ENCODE data around the gene FAM107B. TPM values are rescaled to one million over a fixed set of nuclear protein-coding genes. Genes with fewer than 3 reads are reported as not detected.
A peak's percentile ranks its signal among the peaks of the same experiment; 100 is the strongest.

Gene FAM107B
- total RNA-seq, 1 experiment from 2014 or later = 41.3 TPM

DNA sequence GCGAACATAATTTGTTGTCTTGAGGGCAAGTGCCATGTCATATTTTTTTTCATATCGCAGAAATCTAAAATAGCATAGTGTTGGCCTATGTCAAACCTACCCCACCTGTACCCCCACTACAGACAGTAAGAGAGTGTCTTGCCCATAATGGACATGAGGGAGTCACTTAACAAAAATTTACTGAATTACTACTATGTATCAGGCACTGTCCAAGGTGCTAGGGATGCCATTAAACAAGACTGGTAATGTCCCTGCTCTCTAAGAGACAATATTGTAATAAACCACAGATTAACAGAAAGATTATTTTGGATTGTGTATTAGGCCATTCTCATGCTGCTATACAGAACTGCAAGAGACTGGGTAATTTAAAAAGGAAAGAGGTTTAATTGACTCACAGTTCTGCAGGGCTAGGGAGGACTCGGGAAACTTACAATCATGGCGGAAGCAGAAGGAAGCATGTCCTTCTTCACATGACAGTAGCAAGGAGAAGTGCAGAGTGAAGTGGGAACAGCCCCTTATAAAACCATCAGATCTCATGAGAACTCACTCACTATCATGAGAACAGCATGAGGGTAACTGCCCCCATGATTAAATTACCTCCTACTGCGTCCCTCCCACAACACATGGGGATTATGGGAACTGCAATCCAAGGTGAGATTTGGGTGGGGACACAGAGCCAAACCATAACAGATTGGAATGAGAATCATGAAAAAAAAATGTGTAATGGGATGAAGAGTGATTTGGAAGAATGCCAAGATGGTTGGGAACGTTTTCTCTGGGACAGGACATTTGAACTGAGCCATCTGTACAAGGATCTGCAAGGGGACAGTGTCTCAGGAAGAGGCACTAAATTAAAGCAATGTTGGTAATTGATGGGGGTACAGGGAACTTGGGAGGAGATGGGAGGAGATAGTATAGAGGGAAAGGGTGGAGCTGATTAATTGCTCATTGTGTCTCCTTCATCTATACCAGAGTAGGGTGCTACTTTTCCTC lies 108.5 kb downstream of the FAM107B start:
- intact Hi-C loops (cut with micrococcal nuclease) = no loop called here
- DNase-seq (ENCODE audit: unreplicated experiment) = peak; percentile 14
- no peak overlapping the region for H3K27ac Mint-ChIP-seq (ENCODE audit: low read depth, unreplicated experiment)
- no peaks in the 10 kb centered on the region for H3K27me3 Mint-ChIP-seq (ENCODE audit: insufficient read depth, unreplicated experiment)
- CTCF ChIA-PET = interaction anchor here (0.7 kb wide), 1 partner anchor 16 kb away, joined by 3 read pairs; no protein-coding TSS in a partner anchor
- peaks cover 9% of the 10 kb centered on the region for H3K9me3 Mint-ChIP-seq (ENCODE audit: unreplicated experiment)
- POLR2A ChIA-PET = interaction anchor here (0.8 to 1.5 kb wide), 4 partner anchors 11 to 78 kb away, joined by 3 to 5 read pairs (median 4); no protein-coding TSS in a partner anchor
- TF ChIP-seq, protein P1, sequence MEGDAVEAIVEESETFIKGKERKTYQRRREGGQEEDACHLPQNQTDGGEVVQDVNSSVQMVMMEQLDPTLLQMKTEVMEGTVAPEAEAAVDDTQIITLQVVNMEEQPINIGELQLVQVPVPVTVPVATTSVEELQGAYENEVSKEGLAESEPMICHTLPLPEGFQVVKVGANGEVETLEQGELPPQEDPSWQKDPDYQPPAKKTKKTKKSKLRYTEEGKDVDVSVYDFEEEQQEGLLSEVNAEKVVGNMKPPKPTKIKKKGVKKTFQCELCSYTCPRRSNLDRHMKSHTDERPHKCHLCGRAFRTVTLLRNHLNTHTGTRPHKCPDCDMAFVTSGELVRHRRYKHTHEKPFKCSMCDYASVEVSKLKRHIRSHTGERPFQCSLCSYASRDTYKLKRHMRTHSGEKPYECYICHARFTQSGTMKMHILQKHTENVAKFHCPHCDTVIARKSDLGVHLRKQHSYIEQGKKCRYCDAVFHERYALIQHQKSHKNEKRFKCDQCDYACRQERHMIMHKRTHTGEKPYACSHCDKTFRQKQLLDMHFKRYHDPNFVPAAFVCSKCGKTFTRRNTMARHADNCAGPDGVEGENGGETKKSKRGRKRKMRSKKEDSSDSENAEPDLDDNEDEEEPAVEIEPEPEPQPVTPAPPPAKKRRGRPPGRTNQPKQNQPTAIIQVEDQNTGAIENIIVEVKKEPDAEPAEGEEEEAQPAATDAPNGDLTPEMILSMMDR (IDR thresholded peaks at IDR 0.05; ENCODE audit: unreplicated experiment) = no peak
- peaks cover 7% of the 10 kb centered on the region for H3K36me3 Mint-ChIP-seq (ENCODE audit: insufficient read depth, unreplicated experiment)
- no peak overlapping the region for H3K4me3 Mint-ChIP-seq (ENCODE audit: unreplicated experiment)
- no TSS peak for BruUV-seq (replicated peaks)
- H3K4me1 Mint-ChIP-seq (ENCODE audit: insufficient read depth, unreplicated experiment) = peaks cover 23% of the 10 kb centered on the region

DNA sequence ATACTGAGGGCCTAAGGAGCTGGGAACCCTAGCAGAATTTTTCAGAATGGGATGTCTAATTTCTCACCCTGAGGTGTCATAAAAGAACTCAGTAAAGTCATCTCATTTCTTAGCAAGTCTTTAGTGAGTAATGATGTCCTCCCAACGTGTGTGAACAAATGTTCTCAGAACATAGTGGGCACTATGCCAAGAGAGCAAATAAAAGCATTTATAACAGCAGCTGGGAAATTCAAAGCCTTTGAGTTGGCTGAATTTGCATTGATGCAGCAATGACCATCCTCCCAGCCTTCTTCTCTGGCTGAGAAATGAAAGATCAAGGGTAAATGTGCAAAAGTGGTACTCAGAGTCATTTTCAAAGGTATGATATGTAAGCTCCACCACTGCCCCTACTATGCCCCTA lies 109.4 kb downstream of the FAM107B start:
- peak; percentile 68 for DNase-seq (ENCODE audit: unreplicated experiment)
- intact Hi-C loops (cut with micrococcal nuclease) = no loop called here

DNA sequence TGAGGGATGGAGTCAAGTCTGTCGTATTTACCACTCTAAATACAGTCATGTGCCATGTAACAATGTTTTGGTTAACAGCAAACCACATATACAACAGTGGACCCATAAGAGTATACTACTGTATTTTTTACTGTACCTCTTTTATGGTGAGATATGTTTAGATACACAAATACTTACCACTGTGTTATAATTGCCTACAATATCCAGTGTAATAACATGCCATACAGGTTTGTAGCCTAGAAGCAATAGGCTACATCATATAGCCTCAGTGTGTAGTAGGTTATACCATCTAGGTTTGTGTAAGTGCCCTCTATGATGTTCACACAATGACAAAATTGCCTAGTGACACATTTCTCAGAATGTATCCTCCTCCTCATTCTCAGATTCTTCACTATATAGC lies 110.4 kb downstream of the FAM107B start:
- H3K27ac Mint-ChIP-seq (ENCODE audit: low read depth, unreplicated experiment) = peak overlapping the region; percentile 44
- POLR2A ChIA-PET = interaction anchor here (0.8 to 1.5 kb wide), 3 partner anchors 10 to 59 kb away, joined by 3 to 5 read pairs (median 4); no protein-coding TSS in a partner anchor
- no TSS peak for BruUV-seq (replicated peaks)
- H3K4me1 Mint-ChIP-seq (ENCODE audit: insufficient read depth, unreplicated experiment) = peaks cover 23% of the 10 kb centered on the region
- DNase-seq (ENCODE audit: unreplicated experiment) = no peak
- no peak overlapping the region for H3K4me3 Mint-ChIP-seq (ENCODE audit: unreplicated experiment)
- TF ChIP-seq, protein P1 (IDR thresholded peaks at IDR 0.05; ENCODE audit: unreplicated experiment) = no peak
- CTCF ChIA-PET = interaction anchor here (0.5 kb wide), 1 partner anchor 241 kb away, joined by 3 read pairs; no protein-coding TSS in a partner anchor
- intact Hi-C loops (cut with micrococcal nuclease) = no loop called here
- H3K9me3 Mint-ChIP-seq (ENCODE audit: unreplicated experiment) = peaks cover 9% of the 10 kb centered on the region
- H3K27me3 Mint-ChIP-seq (ENCODE audit: insufficient read depth, unreplicated experiment) = no peaks in the 10 kb centered on the region
- peaks cover 7% of the 10 kb centered on the region for H3K36me3 Mint-ChIP-seq (ENCODE audit: insufficient read depth, unreplicated experiment)

More for the DNA sequence above, 109.4 kb downstream of the FAM107B start:
- Mint-ChIP-seq H3K9me3 (ENCODE audit: unreplicated experiment) (peaks cover 9% of the 10 kb centered on the region), H3K27me3 (ENCODE audit: insufficient read depth, unreplicated experiment) (no peaks in the 10 kb centered on the region), H3K27ac (ENCODE audit: low read depth, unreplicated experiment) (no peak overlapping the region), H3K4me1 (ENCODE audit: insufficient read depth, unreplicated experiment) (peaks cover 23% of the 10 kb centered on the region), H3K4me3 (ENCODE audit: unreplicated experiment) (no peak overlapping the region), H3K36me3 (ENCODE audit: insufficient read depth, unreplicated experiment) (peaks cover 7% of the 10 kb centered on the region)
- TF ChIP-seq, protein P1 (IDR thresholded peaks at IDR 0.05; ENCODE audit: unreplicated experiment) = no peak
- BruUV-seq (replicated peaks) = no TSS peak
- POLR2A ChIA-PET = interaction anchor here (0.8 to 1.5 kb wide), 2 partner anchors 11 to 15 kb away, joined by 3 to 5 read pairs; no protein-coding TSS in a partner anchor
- CTCF ChIA-PET = interaction anchor here (0.6 kb wide), 1 partner anchor 306 kb away, joined by 3 read pairs; no protein-coding TSS in a partner anchor

DNA sequence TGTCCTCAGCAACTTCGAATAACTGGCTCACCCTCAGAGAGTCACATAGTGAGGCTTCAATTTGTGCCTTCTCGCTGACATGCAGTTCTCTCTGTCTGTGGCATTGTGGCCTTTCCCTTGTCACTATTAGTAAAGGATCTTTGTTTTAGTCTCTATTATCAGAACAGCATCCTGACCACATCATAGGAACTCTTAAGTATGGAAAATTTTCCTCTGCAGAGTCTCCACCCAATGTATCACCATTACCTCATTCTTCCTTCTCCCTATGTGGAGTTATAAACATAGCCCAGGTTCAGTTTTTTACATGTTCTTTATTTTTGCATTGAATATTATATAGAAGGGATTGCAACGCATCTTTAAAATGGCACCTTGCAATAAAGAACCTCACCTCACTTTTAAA lies 112.9 kb downstream of the FAM107B start:
- CTCF ChIA-PET = no interaction called here
- intact Hi-C loops (cut with micrococcal nuclease) = no loop called here
- Mint-ChIP-seq H3K9me3 (ENCODE audit: unreplicated experiment) (peaks cover 9% of the 10 kb centered on the region), H3K27me3 (ENCODE audit: insufficient read depth, unreplicated experiment) (no peaks in the 10 kb centered on the region), H3K4me3 (ENCODE audit: unreplicated experiment) (no peak overlapping the region), H3K27ac (ENCODE audit: low read depth, unreplicated experiment) (no peak overlapping the region), H3K4me1 (ENCODE audit: insufficient read depth, unreplicated experiment) (peaks cover 34% of the 10 kb centered on the region), H3K36me3 (ENCODE audit: insufficient read depth, unreplicated experiment) (peaks cover 7% of the 10 kb centered on the region)
- TF ChIP-seq, protein P1 (IDR thresholded peaks at IDR 0.05; ENCODE audit: unreplicated experiment) = no peak
- no TSS peak for BruUV-seq (replicated peaks)
- POLR2A ChIA-PET = no interaction called here
- DNase-seq (ENCODE audit: unreplicated experiment) = no peak
